Fibroblast of skin of abdomen (primary cell): ENCODE data around the gene NRP1.
A peak's percentile ranks its signal among the peaks of the same experiment; 100 is the strongest.
"Not testable (repeated sequence)": the region's sequence is repeated elsewhere in the genome, so short reads cannot be mapped to it uniquely, and the experiment has no call there.

ENCODE experiments used
- DNase-seq: peaks from one replicate; pipeline ENCODE4 v3.0.0-alpha.2; 2013

Gene NRP1

GRCh38 chr10:33315891-33316290, 18.6 kb downstream of the NRP1 start:
- no peak for DNase-seq

DNA sequence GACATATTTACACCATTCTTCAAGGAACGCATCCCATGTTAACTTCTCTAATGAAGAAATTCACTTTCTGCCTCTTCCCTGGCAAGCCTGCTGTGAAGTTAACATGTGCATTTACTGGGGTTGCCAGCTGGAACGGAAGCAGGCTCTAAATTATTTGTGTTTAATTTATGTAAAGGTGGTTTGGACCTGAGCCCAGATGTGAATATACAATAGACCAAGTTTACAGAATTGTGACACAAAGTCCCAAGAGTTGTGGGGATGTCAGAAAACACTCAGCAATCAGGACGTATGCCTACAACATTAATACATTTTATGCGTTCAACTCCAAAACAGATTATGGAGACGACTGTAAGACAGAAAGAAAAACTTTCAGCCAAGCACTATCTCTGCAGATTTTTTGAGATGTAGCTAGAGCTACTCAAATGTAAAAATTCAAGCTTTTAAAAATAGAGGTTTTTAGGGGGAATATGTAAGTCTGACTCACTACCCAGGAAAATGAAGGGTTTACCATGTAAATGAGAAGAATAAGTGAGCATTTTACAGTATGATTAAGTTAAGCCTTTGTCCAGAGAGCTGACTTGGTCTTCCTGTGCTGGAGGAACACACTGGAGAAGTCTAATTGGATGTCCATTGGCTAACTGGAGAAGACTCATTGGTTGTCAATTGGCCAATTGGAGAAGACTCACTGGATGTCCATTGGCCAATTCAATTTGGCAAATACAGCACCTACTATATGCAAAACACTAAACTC, 19.5 kb downstream of the NRP1 start:
- peak; percentile 78 for DNase-seq

DNA sequence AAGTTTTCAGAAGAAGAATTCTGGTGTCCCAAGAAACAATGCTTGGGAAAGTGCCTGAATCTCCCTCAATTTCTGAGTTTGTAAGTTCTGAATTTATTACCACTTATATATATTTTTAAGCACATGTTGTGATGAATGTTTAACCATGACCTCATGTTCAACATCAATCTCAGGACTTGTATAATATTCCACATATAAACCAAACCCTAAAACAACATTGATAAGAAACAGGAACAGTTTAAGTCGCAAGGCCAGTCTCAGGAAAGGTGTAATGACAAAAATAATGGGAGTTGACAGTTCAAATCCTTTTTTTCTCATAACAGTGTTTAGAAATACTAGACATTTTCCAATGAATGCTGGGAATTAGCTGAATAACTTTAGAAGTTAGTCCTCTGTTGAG, 22.8 kb downstream of the NRP1 start:
- no peak for DNase-seq

DNA sequence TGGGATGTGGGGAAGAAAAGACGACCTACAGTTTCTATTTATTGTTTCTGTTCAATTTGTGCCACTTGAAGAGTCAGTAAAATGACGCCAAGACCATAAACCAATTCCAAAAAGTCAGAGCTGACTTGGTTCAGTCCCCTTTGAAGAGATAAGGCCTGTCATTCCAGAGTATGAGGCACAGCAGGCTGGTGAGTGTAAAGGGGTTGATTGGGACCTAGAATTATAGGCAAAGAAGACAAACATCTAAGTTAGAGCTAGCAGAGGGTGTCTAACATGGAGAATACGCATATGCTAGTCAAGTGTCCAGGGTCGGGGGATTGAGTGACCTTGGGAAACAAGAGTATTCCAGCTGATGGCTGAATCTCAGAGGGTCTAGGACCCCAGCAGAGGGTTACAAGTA, 23.6 kb downstream of the NRP1 start:
- DNase-seq: no peak

- no peak for DNase-seq
Measured at GRCh38 chr10:33309406-33309805, 25.1 kb downstream of the NRP1 start.

GRCh38 chr10:33307835-33308234, 26.6 kb downstream of the NRP1 start:
- no peak for DNase-seq

DNA sequence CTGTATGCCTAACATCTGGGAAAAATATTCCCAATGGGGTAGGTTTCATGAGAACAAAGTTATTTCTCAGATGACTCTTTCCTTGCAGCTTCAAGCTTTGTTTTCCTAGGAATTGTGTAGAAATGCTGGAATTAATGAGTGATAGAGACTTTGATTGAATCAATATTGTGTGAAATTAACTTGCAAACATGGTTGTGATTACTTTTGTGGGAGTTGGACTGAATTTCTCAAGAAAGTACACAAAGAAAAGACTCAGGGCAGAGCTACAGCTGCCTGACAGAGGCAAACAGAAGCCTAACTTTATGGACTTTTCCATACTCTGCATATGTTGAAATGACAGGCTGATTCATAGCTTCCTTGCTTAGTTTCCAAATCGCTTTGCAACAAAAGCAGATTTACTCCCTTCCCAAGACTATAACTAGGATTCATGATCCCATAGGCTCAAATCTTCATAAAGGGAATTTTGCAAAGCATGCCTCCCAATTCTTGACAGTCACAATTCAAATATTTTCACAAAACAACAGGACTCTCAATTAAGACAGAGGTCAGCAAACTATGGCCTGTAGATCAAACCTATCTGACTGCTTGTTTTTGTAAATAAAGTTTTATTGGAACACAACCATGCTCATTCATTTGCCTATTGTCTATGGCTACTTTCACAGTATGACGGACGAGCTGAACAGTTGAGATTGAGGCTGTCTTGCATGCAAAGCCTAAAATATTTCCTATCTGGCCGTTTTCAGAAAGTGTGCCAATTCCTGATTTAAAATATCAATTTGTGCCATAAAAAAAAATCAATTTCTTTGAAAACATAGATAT, 27.6 kb downstream of the NRP1 start:
- DNase-seq: peak; percentile 86

DNA sequence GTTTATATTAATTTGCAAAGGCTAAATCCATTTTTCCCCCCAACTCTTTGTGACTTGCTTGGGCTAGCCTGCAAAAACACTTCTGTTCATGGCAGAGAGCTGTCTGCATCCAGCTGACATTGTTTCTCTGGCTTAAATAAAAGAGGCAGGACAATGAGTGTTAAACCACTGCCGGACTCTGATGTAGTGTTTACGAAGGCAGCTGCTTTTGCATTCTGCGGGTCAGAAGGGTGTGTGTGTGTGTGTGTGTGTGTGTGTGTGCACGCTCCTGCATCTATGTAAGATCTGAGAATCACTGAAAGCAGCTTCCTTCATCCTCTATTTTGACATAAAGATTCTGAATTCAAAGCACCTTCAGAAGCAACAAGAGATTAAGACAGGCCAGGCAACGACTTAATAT, 28.3 kb downstream of the NRP1 start:
- DNase-seq: peak; percentile 39

DNA sequence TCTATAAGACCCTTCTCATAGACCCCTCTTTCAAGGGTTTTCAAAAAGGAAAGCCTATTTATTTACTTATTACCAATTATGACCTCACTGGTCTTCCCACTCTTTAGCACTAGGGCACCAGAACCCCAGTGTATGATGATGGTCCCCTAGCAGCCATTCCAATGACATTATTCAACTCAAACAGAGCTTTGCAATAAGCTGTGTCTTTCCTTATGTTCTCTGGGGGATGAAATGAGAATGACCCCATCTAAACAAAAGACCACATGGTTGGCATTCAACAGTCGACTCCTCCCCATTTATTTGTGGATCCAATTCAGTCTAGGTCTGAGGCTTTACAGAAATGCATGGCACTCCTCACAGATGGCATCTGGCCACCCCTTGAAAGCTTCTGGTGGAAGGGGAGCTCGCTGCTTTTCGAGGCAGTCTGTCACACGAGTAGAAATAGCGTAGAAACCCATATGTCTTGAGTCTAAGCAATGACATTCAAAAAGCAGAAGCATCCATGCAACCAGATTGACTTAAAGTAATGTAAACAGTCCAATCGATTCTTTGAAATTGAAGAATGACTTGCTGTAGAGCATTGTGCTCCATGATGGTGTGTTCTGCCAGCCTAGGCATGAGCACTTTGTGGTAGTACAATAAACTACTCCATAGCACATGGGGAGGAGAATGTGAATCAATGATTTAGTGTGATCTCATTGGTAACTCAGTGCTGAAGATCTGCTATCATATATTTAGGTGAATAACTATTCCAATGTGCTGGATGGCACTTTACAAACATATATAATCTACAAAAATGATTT, 29.8 kb downstream of the NRP1 start:
- DNase-seq: no peak

DNA sequence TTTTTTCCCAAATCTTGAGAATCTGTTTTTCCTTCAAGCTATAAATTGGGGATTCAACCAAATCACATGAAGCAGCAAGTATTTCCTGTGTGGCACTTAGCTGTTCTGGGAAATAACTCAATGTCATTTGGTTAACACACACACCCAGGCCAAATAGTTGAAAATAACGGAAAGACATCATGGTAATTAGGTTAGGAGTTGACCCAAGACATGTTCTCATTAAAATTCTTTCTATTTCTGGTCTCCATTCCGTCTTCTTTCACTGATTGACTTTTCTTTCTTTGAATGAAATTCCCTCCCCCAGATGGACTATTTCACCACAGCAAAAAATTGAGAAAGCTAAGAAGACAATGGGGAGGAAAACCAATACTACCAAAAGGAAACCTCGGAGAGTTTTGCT, 30.5 kb downstream of the NRP1 start:
- peak; percentile 11 for DNase-seq

- DNase-seq: no peak
Measured at GRCh38 chr10:33302208-33302829, 32.1 kb downstream of the NRP1 start.

DNA sequence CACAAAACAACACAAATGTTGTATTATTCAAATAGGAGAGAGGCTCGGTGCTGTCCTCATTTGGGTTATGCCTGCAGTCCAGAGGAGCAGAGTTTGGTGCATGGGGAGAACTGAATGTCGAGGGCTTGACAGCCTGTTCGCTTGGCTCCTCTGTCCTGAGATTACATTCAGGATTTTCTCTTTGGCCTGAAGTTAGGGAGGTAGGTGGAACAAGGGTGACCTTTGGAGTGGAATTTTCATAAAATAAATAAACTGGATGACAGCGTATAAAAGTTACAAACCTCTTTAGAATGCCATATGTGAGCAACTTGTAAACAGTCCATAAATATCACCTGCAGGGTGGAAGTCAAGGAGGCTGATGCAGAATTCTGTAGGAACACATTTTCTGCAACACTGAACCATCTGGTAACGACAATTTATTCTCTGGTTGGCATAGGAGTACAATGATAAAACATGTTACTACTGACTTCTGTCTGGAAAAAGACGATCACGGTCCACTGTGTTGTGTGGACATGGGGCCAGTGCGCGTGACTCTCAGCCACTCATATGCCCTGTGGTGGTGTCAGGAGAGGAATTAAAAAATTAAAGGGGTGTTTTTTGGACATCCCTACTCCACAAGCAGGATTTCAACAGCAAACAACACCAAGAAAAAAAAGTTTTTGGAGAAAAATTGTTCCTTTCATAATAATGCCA, 33.2 kb downstream of the NRP1 start:
- DNase-seq: no peak

- not testable (repeated sequence) for DNase-seq
Measured at GRCh38 chr10:33300544-33300943, 33.9 kb downstream of the NRP1 start.

- DNase-seq: no peak
Measured at GRCh38 chr10:33298893-33299292, 35.6 kb downstream of the NRP1 start.

GRCh38 chr10:33298110-33298509, 36.4 kb downstream of the NRP1 start:
- DNase-seq: no peak

- DNase-seq: peak; percentile 73
Measured at GRCh38 chr10:33295851-33296250, 38.6 kb downstream of the NRP1 start.

DNA sequence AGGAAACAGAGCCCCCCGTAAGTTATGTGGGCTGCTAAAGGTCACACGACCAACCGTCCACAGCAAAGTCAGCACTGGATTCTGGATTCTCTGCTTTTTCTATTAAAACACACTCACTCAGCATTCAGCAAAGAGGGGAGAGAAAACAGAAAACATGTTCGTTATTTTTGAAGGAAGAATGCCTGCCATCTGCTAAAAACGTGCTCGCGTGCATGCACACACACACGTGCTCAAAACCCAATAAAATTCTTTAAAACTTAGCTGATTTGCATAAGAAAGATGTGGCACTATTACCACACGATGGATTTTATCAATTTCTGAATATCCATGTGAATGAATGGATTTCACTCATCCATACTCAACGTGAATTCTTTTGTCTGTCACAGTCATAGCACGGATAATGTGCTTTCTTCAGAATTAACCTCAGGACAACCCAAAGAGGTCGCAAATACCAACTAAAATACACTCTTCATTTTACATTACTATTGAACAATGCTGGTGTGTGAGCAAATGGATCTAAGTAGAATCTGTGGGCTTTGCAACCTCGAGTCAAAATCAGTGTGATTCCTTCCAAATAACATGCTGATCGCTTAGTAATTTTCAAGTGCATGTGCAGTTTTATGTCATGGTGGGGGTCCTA, 40.8 kb downstream of the NRP1 start:
- peak; percentile 28 for DNase-seq

GRCh38 chr10:33293076-33293475, 41.4 kb downstream of the NRP1 start:
- DNase-seq: no peak

GRCh38 chr10:33291053-33291592, 43.3 kb downstream of the NRP1 start:
- peak; percentile 90 for DNase-seq

DNA sequence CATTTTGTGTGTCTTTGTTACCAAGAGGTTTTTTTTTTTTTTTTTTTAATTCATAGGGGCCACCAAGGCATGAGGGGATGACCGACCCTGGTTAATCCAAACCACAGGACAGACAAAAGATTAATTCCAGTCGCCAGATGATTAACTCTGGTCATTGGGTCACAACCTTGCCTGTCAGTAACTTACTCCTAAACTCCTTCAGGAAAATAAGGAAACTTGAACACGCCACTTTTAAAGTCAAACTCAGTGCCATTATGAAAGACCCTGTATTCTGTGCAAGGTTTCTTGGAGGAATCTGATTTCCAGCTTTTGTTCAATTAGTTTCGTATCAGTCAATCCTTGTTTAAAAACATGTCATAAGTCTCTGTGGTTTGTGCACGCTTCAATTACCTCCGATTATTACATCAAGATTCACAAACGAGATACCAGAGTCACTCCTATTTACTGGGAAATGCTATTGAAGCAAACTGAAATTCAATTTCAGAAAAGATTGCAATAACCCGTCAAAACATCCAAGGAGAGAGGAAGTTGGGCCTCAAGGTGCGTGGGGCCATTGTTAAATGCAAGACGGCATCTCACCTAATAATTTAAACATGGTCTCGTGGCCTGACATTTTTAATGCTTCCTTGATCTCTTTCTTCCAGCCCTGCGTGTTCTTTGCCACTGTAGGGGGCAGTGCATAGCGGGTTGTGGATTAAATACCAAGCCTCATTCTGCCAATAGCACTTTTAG, 44.0 kb downstream of the NRP1 start:
- DNase-seq: no peak

DNA sequence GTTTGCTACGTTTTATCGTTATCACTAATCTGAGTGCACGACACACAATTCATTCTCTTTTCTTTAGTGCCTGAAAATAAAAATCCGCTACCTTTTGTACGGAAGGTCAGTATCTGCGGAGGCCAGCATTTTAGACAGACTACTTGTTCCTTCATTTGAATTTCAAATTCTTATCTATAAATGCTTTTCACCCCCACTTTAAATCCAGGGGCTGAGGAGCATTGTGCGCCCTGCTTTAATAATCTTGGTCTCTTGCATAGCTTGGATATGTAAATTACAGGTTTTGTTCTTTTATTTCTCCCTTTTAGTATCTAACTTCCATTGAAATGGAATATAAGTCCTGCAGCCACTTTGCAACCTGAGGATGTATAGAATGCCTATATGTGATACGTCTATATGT, 44.7 kb downstream of the NRP1 start:
- DNase-seq: no peak
